Stimulated activated naive CD8-positive, alpha-beta T cell treated with anti-CD3 and anti-CD28 coated beads, Interleukin-15, amount 100 ng/mL, for 72 hours (primary cell): ENCODE results near the gene TSTD2.
"Not testable (repeated sequence)": the region's sequence is repeated elsewhere in the genome, so short reads cannot be mapped to it uniquely, and the experiment has no call there.

Experiments used
- ATAC-seq: fragments of 150-1000 bp; cut with Tn5 transposase; 2 replicates; pipeline ENCODE4 v1.10.0; 2021; ENCODE audit warnings: mild to moderate bottlenecking, moderate library complexity
- DNase-seq, 2 donors: peaks; one replicate each; pipeline ENCODE4 v3.0.0; 2021 to 2022
- H3K27ac Mint-ChIP-seq, 2 donors: one replicate each; pipeline ENCODE4 v1.8.0; 2022; ENCODE audit warnings: mild to moderate bottlenecking in 2 of 2, mixed read lengths in 2 of 2, moderate library complexity in 2 of 2
- H3K27me3 Mint-ChIP-seq: one replicate; pipeline ENCODE4 v1.8.0; 2022; ENCODE audit warnings: mixed read lengths
- H3K4me1 Mint-ChIP-seq: one replicate; pipeline ENCODE4 v1.8.0; 2022; ENCODE audit warnings: mild to moderate bottlenecking, mixed read lengths
- H3K4me3 Mint-ChIP-seq, 2 donors: one replicate each; pipeline ENCODE4 v1.8.0; 2022; ENCODE audit warnings: mild to moderate bottlenecking in 2 of 2, mixed read lengths in 2 of 2, moderate library complexity in 1 of 2
- H3K9me3 Mint-ChIP-seq, 2 donors: one replicate each; pipeline ENCODE4 v1.8.0; 2022; ENCODE audit warnings: mixed read lengths in 2 of 2

The TSTD2 gene

GRCh38 chr9:97640325-97640724 is 7.2 kb upstream of the TSTD2 start:
- Mint-ChIP-seq H3K4me1 (peaks cover 44% of the 10 kb centered on the region), H3K4me3 (no peak overlapping the region), H3K9me3 (no peaks in the 10 kb centered on the region), H3K27me3 (no peaks in the 10 kb centered on the region), H3K27ac (peak overlapping the region in 1 of 2 donors; percentile 53)
- no peak for DNase-seq
- ATAC-seq, result no peak

DNA sequence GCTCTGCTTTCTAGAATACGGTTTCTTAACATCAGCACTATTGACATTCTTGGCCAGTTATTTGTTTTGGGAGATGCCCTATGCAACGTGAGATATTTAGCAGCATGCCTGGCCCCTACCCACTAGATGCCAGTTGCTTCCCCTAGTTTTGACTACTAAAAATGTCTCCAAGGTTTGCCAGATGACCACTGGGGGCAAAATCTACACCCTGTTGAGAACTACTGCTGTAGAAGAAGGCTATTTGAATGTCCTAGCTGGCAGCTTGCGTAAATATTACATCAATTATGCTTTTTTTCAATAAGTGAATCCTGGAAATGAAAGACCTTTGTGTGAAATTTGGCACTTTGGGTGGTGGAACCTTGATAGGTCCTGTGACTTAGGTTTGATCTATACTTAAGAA is 5.5 kb upstream of the TSTD2 start:
- Mint-ChIP-seq H3K9me3 (no peaks in the 10 kb centered on the region), H3K27ac (no peak overlapping the region), H3K27me3 (no peaks in the 10 kb centered on the region), H3K4me1 (peaks cover 57% of the 10 kb centered on the region), H3K4me3 (no peak overlapping the region)
- DNase-seq, result no peak
- ATAC-seq, result no peak

DNA sequence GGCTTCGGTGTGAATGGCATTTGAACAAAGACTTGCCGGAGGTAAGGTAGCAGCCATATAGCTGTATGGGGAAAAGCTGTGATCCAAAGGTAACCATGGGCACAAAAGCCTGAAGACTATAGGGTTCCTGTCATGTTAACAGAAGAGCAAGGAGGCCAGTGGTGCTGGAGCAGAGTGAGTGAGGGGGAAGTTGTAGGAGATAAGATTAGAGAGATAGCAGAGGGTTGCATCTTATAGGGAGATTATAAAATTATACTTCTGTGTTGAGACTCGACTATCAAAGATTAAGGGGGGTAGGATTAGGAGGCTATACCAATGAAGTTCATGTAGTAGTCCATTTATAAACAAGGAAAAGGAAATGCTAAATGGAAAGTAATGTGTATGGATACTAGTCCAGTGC is 3.7 kb upstream of the TSTD2 start:
- no peak for ATAC-seq
- no peak for DNase-seq
- Mint-ChIP-seq H3K27me3 (no peaks in the 10 kb centered on the region), H3K27ac (peak overlapping the region in 1 of 2 donors; percentile 40), H3K4me1 (peaks cover 59% of the 10 kb centered on the region), H3K4me3 (peak overlapping the region; percentile 14 to 52), H3K9me3 (no peaks in the 10 kb centered on the region)

DNA sequence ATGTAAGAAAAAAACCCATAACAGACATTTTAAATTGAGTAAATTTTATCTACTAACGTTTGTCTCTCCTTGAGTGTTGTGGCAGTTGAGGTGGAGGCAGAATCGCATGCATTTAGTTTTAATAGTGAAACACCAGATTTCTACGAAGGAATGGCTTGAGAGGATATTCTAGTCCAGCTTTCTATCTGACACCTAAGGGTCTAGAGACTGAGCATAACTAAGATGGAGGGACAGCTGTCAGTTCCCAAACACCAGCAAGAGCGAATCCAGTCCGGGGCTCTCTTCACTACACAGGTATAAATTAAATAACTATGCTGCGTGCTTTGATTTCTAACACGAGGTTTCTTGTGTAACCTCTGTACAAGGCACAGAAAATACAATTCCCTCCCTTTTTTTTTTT is 1.9 kb upstream of the TSTD2 start:
- no peaks in the 10 kb centered on the region for H3K27me3 Mint-ChIP-seq
- peak overlapping the region; percentile 91 to 98 for H3K4me3 Mint-ChIP-seq
- no peaks in the 10 kb centered on the region for H3K9me3 Mint-ChIP-seq
- peak overlapping the region; percentile 21 to 98 for H3K27ac Mint-ChIP-seq
- no peak for ATAC-seq
- no peak for DNase-seq
- H3K4me1 Mint-ChIP-seq, result peaks cover 67% of the 10 kb centered on the region

DNA sequence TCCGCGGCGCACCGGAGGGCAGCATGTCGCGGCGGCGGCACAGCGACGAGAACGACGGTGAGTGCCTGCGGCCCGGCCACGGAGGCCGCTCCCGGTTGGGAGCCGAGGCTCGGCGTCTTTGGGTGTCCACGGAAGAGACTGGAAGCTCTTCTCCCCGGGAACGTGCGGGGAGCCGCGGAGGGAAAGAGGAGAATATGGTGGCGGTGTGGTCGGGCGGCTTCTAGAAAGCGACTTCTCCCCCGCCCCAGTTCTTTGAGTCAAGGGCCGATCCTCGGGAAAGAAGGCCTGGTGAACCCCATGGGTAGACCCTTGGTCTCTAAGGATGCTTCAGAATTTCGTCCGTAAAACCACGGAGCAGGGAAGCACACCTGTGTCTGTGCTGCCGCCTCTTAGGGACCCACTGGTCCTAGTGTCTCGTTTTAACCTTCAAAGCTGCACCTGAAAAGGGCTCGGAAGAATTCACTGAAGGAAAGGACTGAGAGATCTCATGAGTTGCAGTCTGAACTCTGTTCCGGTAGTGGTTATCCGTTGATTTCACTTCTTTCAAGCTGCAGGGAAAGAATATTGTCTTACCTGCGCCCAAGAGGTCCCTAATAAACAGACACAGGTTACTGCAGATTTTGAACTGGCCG is 807 bp upstream of the TSTD2 start:
- no peak for ATAC-seq
- H3K27me3 Mint-ChIP-seq, result no peaks in the 10 kb centered on the region
- no peak for DNase-seq
- peak overlapping the region; percentile 91 to 98 for H3K4me3 Mint-ChIP-seq
- no peaks in the 10 kb centered on the region for H3K9me3 Mint-ChIP-seq
- H3K4me1 Mint-ChIP-seq, result peaks cover 69% of the 10 kb centered on the region
- H3K27ac Mint-ChIP-seq, result peak overlapping the region; percentile 98

GRCh38 chr9:97632248-97632984 is 752 bp downstream of the TSTD2 start:
- Mint-ChIP-seq H3K4me1 (peaks cover 62% of the 10 kb centered on the region), H3K27ac (peak overlapping the region; percentile 98), H3K27me3 (no peaks in the 10 kb centered on the region), H3K9me3 (no peaks in the 10 kb centered on the region), H3K4me3 (peak overlapping the region; percentile 91 to 98)
- no peak for DNase-seq
- ATAC-seq, result peak; percentile 9

DNA sequence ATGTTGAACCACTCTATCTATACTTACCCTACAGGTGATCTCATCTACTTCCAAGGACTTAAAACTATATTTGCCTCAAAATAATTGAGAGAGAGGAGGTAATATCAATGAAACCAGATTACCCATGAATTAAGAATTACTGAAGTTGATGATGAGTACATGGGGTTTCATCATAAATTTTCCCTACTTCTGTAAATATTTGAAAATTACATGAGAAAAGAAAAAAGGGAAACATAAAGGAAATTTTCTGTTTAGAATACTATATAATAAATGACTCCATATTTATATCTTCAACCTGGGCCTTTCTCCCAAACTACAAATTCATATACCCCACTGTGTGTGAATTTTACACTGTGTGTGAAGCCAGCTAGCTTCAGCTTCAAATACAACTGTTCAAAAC is 2.6 kb downstream of the TSTD2 start:
- DNase-seq (no peak), ATAC-seq (no peak)
- Mint-ChIP-seq H3K27ac (no peak overlapping the region), H3K9me3 (no peaks in the 10 kb centered on the region), H3K27me3 (no peaks in the 10 kb centered on the region), H3K4me3 (no peak overlapping the region), H3K4me1 (peaks cover 53% of the 10 kb centered on the region)

DNA sequence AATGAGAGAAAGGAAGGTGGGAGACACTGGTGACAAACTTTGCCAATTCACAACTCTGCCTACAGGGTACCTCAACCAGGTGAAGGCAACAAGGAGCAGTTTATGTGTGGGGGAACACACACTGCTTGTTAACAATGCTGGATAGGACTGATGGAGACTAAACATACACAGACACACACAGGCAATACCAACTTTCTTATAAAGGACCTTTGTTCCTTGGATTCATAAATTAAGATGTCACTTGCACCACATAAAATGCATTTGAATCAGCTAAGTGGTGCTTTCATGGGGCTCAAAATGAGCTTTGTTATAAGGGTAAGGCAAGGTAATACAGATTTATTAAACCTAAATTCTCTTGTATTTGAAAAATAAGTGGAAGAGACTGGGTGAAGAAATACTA is 4.0 kb downstream of the TSTD2 start:
- H3K9me3 Mint-ChIP-seq, result no peaks in the 10 kb centered on the region
- DNase-seq (no peak), ATAC-seq (no peak)
- H3K4me1 Mint-ChIP-seq, result peaks cover 39% of the 10 kb centered on the region
- no peak overlapping the region for H3K4me3 Mint-ChIP-seq
- H3K27me3 Mint-ChIP-seq, result no peaks in the 10 kb centered on the region
- no peak overlapping the region for H3K27ac Mint-ChIP-seq

DNA sequence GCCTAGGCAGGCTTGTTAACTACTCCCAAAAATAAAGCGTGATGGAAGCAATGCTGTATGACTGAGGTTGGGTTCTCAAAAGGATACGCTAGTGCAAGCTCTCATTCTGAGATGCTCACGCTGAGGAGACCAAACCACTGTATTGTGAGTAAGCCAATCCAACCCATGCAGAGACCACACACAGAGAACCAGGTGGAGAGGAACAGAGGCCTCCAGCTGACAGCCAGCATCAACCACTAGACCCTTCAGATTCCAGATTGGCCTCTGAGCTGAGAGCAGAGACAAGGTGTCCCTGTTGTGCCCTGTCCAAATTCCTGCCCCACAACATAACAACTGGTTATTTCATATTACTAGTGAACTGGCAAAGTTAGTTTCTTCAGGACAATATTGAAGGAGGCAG is 4.5 kb downstream of the TSTD2 start:
- Mint-ChIP-seq H3K4me1 (peaks cover 38% of the 10 kb centered on the region), H3K4me3 (no peak overlapping the region), H3K9me3 (no peaks in the 10 kb centered on the region), H3K27ac (no peak overlapping the region), H3K27me3 (no peaks in the 10 kb centered on the region)
- DNase-seq (no peak), ATAC-seq (no peak)

GRCh38 chr9:97627624-97628023 is 5.5 kb downstream of the TSTD2 start:
- Mint-ChIP-seq H3K4me3 (no peak overlapping the region), H3K9me3 (no peaks in the 10 kb centered on the region), H3K27ac (no peak overlapping the region), H3K27me3 (no peaks in the 10 kb centered on the region), H3K4me1 (peaks cover 38% of the 10 kb centered on the region)
- no peak for DNase-seq
- ATAC-seq, result no peak

DNA sequence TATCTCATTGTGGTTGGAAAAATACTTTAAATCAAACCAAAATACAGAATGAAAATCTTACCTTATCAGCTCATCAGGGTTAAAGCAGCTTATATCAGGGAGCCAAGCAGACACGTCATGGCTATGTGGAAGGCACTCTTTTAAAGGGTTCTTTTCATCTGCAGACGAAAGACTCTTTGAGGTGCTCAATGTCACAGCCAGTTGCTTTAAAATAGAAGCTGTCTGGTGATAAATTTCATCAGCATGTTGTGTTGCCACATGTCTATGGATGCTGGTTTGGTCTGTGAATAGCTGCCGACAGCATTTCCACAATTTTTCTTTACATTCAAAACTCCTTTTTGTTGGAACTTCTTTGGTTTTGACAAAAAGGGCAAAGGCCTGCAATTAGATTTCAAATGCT is 7.5 kb downstream of the TSTD2 start:
- ATAC-seq (no peak), DNase-seq (no peak)
- H3K4me1 Mint-ChIP-seq, result peaks cover 27% of the 10 kb centered on the region
- H3K27ac Mint-ChIP-seq, result no peak overlapping the region
- no peak overlapping the region for H3K4me3 Mint-ChIP-seq
- H3K27me3 Mint-ChIP-seq, result no peaks in the 10 kb centered on the region
- no peaks in the 10 kb centered on the region for H3K9me3 Mint-ChIP-seq

DNA sequence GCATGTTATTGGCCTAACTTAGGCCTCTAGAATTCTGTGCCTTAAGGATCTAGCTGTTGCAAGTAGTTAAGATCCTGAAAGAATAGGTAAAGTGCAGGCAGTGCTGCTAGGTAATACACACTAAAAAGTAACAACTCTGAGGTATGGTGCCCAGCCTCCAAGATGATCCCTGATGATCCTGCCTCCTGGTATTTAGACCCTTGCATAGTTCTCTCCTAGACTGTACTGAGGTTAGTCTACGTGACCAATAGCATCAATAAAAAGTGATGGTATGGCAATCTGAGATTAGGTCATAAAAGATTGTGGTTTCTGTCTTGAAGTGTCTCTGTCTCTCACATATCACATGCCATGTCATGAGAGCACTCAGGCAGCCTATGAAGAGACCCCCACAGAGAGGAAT is 9.2 kb downstream of the TSTD2 start:
- DNase-seq (no peak), ATAC-seq (no peak)
- H3K9me3 Mint-ChIP-seq, result no peaks in the 10 kb centered on the region
- H3K4me1 Mint-ChIP-seq, result peaks cover 14% of the 10 kb centered on the region
- no peak overlapping the region for H3K27ac Mint-ChIP-seq
- no peak overlapping the region for H3K4me3 Mint-ChIP-seq
- no peaks in the 10 kb centered on the region for H3K27me3 Mint-ChIP-seq

DNA sequence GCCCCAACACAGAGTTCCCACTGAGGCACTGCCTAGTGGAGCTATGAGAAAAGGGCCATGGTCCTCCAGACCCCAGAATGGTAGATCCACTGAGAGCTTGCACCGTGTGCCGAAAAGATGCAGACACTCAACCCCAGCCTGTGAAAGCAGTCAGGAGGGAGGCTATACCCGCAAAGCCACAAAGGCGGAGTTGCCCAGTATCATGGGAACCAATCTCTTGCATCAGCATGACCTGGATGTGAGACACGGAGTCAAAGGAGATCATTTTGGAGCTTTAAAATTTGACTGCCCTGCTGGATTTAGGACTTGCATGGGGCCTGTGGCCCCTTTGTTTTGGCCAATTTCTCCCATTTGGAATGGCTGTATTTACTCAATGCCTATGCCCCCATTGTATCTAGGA is 10.7 kb downstream of the TSTD2 start:
- not testable (repeated sequence) for H3K4me3 Mint-ChIP-seq, ATAC-seq, H3K27ac Mint-ChIP-seq, H3K9me3 Mint-ChIP-seq, H3K27me3 Mint-ChIP-seq, DNase-seq
- peaks cover 22% of the 10 kb centered on the region for H3K4me1 Mint-ChIP-seq

DNA sequence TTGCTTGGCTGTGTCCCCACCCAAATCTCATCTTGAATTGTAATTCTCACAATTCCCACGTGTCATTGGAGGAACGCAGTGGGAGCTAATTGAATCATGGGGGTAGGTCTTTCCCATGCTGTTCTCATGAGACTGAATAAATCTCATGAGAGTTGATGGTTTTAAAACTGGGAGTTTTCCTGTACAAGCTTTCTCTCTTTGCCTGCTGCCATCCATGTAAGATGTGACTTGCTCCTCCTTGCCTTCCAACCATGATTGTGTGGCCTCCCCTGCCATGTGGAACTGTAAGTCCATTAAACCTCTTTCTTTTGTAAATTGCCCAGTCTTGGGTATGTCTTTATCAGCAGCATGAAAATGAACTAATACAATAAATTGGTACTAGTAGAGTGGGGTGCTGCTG is 13.1 kb downstream of the TSTD2 start:
- H3K27me3 Mint-ChIP-seq, DNase-seq, ATAC-seq, H3K4me3 Mint-ChIP-seq, H3K27ac Mint-ChIP-seq, H3K9me3 Mint-ChIP-seq: not testable (repeated sequence)
- H3K4me1 Mint-ChIP-seq, result peaks cover 17% of the 10 kb centered on the region

DNA sequence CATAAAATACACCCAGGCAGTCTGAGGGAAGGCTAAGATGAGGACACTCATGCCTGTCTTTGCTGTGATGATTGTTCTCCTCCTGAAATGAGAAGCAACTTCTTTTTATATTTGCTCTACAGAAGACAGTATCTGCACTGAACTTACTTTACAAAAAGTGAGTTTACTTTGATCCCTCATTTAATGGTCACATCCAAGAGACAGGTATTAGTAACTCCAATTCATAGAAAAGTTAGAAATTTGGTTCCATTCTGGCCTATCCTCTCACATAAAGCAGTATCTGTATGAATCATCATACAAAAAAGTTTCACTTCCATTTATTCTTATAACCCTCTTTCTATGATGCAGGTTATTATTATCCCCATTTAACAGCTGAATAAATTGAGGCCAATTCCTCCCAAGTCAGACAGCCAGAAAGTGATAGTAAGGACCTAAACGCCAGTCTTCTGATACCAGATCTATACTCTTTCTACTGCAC is 15.2 kb downstream of the TSTD2 start:
- Mint-ChIP-seq H3K9me3 (no peaks in the 10 kb centered on the region), H3K4me1 (peaks cover 17% of the 10 kb centered on the region), H3K27ac (peak overlapping the region in 1 of 2 donors; percentile 68), H3K4me3 (no peak overlapping the region), H3K27me3 (no peaks in the 10 kb centered on the region)
- no peak for DNase-seq
- ATAC-seq, result peak; percentile 93

DNA sequence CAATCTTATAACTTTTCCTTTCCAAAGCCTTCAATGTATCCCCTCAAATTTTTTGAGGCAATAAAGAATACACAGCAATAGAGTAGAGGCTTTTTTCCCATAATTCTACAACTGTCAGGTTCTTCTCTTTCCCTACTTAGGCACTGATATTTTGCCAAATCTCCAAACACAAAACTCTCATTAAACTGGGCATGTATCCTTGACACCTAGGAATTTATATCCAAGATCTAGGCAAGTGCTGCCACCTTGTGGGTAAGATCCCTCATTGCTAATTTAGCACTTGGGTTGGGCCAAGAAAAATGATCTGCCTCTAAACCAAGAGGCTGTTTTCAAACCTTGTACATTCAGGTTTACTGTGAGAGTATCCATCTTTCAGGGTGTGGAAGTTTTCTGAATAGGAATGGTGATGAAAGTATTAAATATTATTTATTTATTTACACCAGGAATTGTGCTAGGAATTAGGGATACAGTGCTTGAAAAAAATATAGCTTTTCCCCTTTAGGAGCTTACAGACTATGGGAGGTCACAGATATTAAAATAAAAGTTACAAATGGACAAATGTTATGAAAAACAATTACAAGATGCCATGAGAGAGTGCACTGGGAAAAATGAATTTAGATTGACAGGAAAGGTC is 17.6 kb downstream of the TSTD2 start:
- no peak overlapping the region for H3K4me3 Mint-ChIP-seq
- ATAC-seq (no peak), DNase-seq (peak; percentile 35 to 41)
- H3K4me1 Mint-ChIP-seq, result peaks cover 17% of the 10 kb centered on the region
- H3K9me3 Mint-ChIP-seq, result no peaks in the 10 kb centered on the region
- no peak overlapping the region for H3K27ac Mint-ChIP-seq
- no peaks in the 10 kb centered on the region for H3K27me3 Mint-ChIP-seq
